Lower leg skin (tissue), 3 donors: Measurements from ENCODE around the gene MRPL42.

Experiments
- CTCF ChIP-seq, 3 donors: fragments of 450-650 bp; IDR thresholded peaks; one replicate each; pipeline ENCODE4 v1.5.1; 2016; ENCODE audit warnings: antibody characterized with exemption in 3 of 3, mild to moderate bottlenecking in 3 of 3, moderate library complexity in 2 of 3
- POLR2A ChIP-seq, 2 donors: fragments of 450-650 bp; IDR thresholded peaks; one replicate each; pipeline ENCODE4 v1.6.1; 2016 to 2017; ENCODE audit warnings: antibody characterized with exemption in 2 of 2, mild to moderate bottlenecking in 1 of 2, moderate library complexity in 1 of 2

GRCh38 chr12:93422050-93422449 lies 45.3 kb upstream of the MRPL42 start:
- TF ChIP-seq CTCF (IDR thresholded peaks at IDR 0.05) (no peak), POLR2A (IDR thresholded peaks at IDR 0.05) (no peak)
